ENCODE data around the gene LMF2.

Gene LMF2

GRCh38 chr22:50529416-50529896, 22.0 kb upstream of the LMF2 start:
- Histone ChIP-seq H3K27ac (peak overlapping the region; percentile 66 to 98), H3K4me3 (peak overlapping the region; percentile 83)
- no peak for TF ChIP-seq CTCF (IDR thresholded peaks at IDR 0.05)
- DNase-seq (ENCODE audit: low spot score): peak; percentile 81

GRCh38 chr22:50528682-50529415, 21.3 kb upstream of the LMF2 start:
- peak; percentile 78 for DNase-seq (ENCODE audit: low spot score)
- Histone ChIP-seq H3K27ac (peak overlapping the region in 1 of 2 donors; percentile 98), H3K4me3 (peak overlapping the region; percentile 83)
- TF ChIP-seq CTCF (IDR thresholded peaks at IDR 0.05): no peak

GRCh38 chr22:50527921-50528681, 20.6 kb upstream of the LMF2 start:
- Histone ChIP-seq H3K4me3 (peak overlapping the region; percentile 83), H3K27ac (peak overlapping the region in 1 of 2 donors; percentile 98)
- TF ChIP-seq CTCF (IDR thresholded peaks at IDR 0.05): no peak
- DNase-seq (ENCODE audit: low spot score): peak; percentile 73

GRCh38 chr22:50526834-50527801, 19.6 kb upstream of the LMF2 start:
- peak; percentile 80 for DNase-seq (ENCODE audit: low spot score)
- no peak for TF ChIP-seq CTCF (IDR thresholded peaks at IDR 0.05)
- Histone ChIP-seq H3K27ac (peak overlapping the region; percentile 64 to 95), H3K4me3 (peak overlapping the region; percentile 86)

GRCh38 chr22:50526108-50526833, 18.8 kb upstream of the LMF2 start:
- peak; percentile 31 for TF ChIP-seq CTCF (IDR thresholded peaks at IDR 0.05)
- Histone ChIP-seq H3K27ac (peak overlapping the region; percentile 64 to 95), H3K4me3 (peak overlapping the region; percentile 86)
- DNase-seq (ENCODE audit: low spot score): peak; percentile 84

GRCh38 chr22:50525858-50526107, 18.3 kb upstream of the LMF2 start:
- DNase-seq (ENCODE audit: low spot score): no peak
- H3K27ac ChIP-seq: peak overlapping the region; percentile 64 to 95
- TF ChIP-seq CTCF (IDR thresholded peaks at IDR 0.05): no peak
- H3K4me3 ChIP-seq: peak overlapping the region; percentile 86

Data from coronary artery (tissue), 2 donors.